GM18517 (cell line): ENCODE data around the gene RNF13.
"Not testable (repeated sequence)": the region's sequence is repeated elsewhere in the genome, so short reads cannot be mapped to it uniquely, and the experiment has no call there.

Experiments used
- ATAC-seq: cut with Tn5 transposase; IDR thresholded peaks from one replicate; pipeline ENCODE4 v1.9.1; 2021; ENCODE audit warnings: mild to moderate bottlenecking, moderate library complexity; ENCODE audit not compliant: unreplicated experiment

RNF13 gene

DNA sequence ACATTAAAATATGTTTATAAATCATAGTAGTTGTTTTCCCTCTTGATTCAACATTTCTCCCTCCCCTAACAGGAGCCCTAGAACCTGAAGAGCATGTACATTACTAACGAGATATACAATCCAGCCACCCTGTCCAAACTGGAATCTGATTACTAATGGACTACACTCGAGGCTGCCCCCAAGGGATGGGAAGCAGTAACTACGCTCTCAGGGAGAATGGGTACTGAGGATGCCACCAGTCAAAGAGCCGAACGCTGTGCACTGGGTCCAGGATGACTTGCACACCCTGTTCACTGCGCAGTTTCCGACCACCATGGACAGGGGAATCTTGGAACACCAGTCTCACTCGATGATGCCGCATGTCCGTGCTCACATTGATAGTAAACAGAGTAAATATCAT, 169.0 kb downstream of the RNF13 start:
- not testable (repeated sequence) for ATAC-seq

DNA sequence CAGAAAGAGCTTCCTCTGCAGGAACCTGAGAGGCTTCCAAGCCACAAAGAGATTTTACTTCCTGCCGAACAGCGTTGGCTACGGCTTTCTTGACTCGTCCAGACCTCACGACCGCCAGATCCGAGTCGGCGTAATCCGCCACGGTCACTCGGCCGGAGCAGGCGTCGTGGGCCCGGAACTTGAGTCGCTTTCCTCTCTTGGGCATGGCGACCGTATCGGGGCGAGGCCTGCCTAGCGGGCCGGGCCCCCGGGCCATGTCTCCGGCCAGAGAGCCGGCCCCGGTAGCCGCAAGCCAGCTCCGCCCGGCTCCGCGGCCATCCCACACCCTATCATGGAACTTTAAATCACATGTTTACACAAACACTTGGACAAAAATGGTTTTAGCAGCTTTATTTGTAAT, 170.0 kb downstream of the RNF13 start:
- not testable (repeated sequence) for ATAC-seq

- no peak for ATAC-seq
These were observed 170.6 kb downstream of the RNF13 start for GRCh38 chr3:149983628-149984027.

- no peak for ATAC-seq
These were observed 176.3 kb downstream of the RNF13 start for GRCh38 chr3:149989307-149989706.

GRCh38 chr3:149990423-149990948, 177.5 kb downstream of the RNF13 start:
- ATAC-seq: no peak

DNA sequence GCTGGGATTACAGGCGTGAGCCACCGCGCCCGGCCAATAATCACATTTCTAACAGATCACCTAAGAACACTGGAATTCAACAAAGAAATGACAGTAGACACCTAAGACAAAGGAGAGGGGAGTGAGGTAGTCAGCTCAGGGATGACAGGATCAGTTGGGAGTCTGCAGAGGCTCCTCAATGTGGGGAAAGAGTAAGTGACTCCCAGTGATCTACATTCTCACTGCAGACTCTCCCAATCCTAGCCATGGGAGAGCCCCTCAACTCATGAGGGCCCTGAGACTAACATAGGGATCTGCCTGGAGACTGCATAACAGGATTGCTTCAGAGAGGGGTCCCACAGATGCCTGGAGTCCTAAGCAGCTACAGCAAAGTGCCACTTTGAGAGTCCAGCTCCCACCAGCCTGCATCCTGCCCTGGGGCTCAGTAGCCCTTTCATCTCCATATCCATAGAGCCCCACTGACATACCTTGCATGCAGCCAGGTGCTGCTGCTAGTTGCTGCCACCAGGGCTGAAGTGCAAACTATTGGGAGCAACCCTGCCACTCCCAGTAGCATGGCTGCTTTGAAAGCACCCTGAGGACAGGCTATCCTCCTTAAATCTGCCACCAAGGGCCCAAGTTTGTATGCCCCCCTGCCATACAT, 179.5 kb downstream of the RNF13 start:
- ATAC-seq: no peak

DNA sequence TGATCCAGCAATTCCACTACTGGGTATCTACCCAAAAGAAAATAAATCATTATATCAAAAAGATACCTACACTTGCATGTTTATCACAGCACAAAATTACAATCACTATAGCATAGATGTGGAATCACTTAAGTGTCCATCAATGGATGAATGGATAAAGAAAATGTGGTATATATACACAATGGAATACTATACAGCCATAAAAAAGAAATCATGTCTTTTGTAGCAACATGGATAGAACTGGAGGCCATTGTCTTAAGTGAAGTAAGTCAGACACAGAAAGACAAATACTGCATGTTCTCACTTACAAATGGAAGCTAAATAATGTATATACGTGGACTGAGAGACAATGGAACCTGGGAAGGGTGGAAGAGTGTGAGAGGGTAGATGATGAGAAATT, 185.9 kb downstream of the RNF13 start:
- no peak for ATAC-seq

- ATAC-seq: no peak
These were observed 186.4 kb downstream of the RNF13 start for GRCh38 chr3:149999421-149999820.

- ATAC-seq: no peak
These were observed 187.6 kb downstream of the RNF13 start for GRCh38 chr3:150000641-150001040.

DNA sequence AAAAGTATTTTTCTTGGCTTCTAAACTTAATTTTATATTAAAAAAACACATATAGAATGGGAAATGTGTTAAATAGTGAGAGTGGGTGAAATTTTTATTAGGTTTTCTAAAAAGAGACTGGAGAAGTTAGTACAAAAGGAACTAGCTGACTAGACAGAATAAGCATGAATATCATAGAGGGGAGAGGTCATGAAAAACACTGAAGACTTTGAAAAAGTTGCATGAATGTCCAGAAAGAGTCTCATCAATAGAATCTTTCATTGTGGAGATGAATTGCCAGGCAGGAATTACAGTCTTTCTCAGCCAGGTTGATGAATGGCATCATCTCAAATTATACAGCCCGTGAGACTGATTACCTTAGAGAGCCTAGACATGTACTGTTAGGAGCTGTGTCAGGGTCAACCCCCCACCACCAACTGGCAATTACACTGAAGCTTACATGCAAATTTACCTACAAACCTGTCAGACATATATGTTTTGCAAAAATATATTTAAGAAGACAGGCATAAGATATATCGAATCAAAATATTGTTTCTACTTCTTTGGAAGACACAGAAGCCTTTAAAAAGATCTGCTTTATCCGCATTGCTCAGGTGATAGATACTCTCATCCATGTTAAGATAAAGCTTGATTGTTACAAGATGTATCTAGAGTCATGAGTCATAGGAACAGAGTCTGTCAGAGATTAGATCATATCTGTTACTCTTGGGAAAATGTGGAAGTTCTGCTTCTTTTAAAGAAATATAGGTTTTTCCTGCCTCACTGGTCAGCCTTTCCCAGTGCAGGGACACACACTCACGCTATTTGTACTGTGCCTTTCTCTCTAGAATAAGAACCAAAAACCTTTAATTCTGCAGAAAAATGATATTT, 192.5 kb downstream of the RNF13 start:
- no peak for ATAC-seq

GRCh38 chr3:150006794-150007193, 193.8 kb downstream of the RNF13 start:
- ATAC-seq: no peak
